Loucy (cell line): ENCODE measurements around the gene YIPF4.
A peak's percentile ranks its signal among the peaks of the same experiment; 100 is the strongest.
"Not testable (repeated sequence)": the region's sequence is repeated elsewhere in the genome, so short reads cannot be mapped to it uniquely, and the experiment has no call there.

ENCODE experiments used
- H2AFZ ChIP-seq: fragments of 200-600 bp; sonication (generic); 2 replicates; pipeline ENCODE4 v1.6.0; 2016; ENCODE audit warnings: antibody characterized with exemption, mild to moderate bottlenecking, low read length, moderate library complexity
- H3F3A ChIP-seq: fragments of 200-600 bp; 2 replicates; pipeline ENCODE4 v1.6.0; 2016; ENCODE audit warnings: antibody characterized with exemption, low read depth, mild to moderate bottlenecking
- H3K27me3 ChIP-seq: fragments of 200-600 bp; sonication (generic); 2 replicates; pipeline ENCODE4 v1.6.1; 2014; ENCODE audit warnings: low read length, mild to moderate bottlenecking; ENCODE audit not compliant: insufficient read depth, poor library complexity, severe bottlenecking
- H3K36me3 ChIP-seq: fragments of 200-600 bp; sonication (generic); 2 replicates; pipeline ENCODE4 v1.6.1; 2016; ENCODE audit warnings: low read length; ENCODE audit not compliant: insufficient read depth
- H3K4me1 ChIP-seq: fragments of 200-600 bp; sonication (generic); 2 replicates; pipeline ENCODE4 v1.5.1; 2014; ENCODE audit warnings: low read length, mild to moderate bottlenecking; ENCODE audit not compliant: insufficient read depth, poor library complexity, severe bottlenecking
- H3K4me2 ChIP-seq: fragments of 200-600 bp; sonication (generic); 2 replicates; pipeline ENCODE4 v1.6.0; 2014; ENCODE audit warnings: antibody characterized with exemption, low read length, low read depth, mild to moderate bottlenecking; ENCODE audit not compliant: poor library complexity, severe bottlenecking
- H3K4me3 ChIP-seq: fragments of 200-600 bp; sonication (generic); 2 replicates; pipeline ENCODE4 v1.5.1; 2014; ENCODE audit warnings: low read length, mild to moderate bottlenecking, mixed read lengths; ENCODE audit not compliant: poor library complexity, severe bottlenecking
- H3K79me2 ChIP-seq: fragments of 200-600 bp; sonication (generic); 2 replicates; pipeline ENCODE4 v1.6.1; 2014; ENCODE audit warnings: low read length; ENCODE audit not compliant: insufficient read depth
- H3K9ac ChIP-seq: fragments of 200-600 bp; sonication (generic); 2 replicates; pipeline ENCODE4 v1.6.0; 2014; ENCODE audit warnings: mild to moderate bottlenecking, low read depth, low read length, moderate library complexity; ENCODE audit not compliant: poor library complexity, severe bottlenecking
- H3K9me2 ChIP-seq: fragments of 200-600 bp; sonication (generic); replicated peaks from 2 replicates; pipeline ENCODE4 v1.6.1; 2016; ENCODE audit warnings: low read depth, low read length, mixed read lengths
- H3K9me3 ChIP-seq: fragments of 200-600 bp; sonication (generic); 2 replicates; pipeline ENCODE4 v1.6.1; 2014; ENCODE audit warnings: mild to moderate bottlenecking, antibody characterized with exemption, low read length, low read depth; ENCODE audit not compliant: insufficient read depth
- H4K20me1 ChIP-seq: fragments of 200-600 bp; sonication (generic); 2 replicates; pipeline ENCODE4 v1.6.0; 2014; ENCODE audit warnings: antibody characterized with exemption, low read length, mild to moderate bottlenecking; ENCODE audit not compliant: insufficient read depth, poor library complexity, severe bottlenecking
- EZH2phosphoT487 ChIP-seq: fragments of 200-600 bp; IDR thresholded peaks from 2 replicates; pipeline ENCODE4 v1.6.1; 2018; ENCODE audit warnings: antibody characterized with exemption, mild to moderate bottlenecking, moderate library complexity, borderline replicate concordance
- TF ChIP-seq, protein P1 (sequence below): fragments of 200-600 bp; sonication (generic); conservative IDR thresholded peaks from 2 replicates; pipeline ENCODE4 v1.5.1; 2014; ENCODE audit warnings: mild to moderate bottlenecking, antibody characterized with exemption, low read length

The YIPF4 gene

DNA sequence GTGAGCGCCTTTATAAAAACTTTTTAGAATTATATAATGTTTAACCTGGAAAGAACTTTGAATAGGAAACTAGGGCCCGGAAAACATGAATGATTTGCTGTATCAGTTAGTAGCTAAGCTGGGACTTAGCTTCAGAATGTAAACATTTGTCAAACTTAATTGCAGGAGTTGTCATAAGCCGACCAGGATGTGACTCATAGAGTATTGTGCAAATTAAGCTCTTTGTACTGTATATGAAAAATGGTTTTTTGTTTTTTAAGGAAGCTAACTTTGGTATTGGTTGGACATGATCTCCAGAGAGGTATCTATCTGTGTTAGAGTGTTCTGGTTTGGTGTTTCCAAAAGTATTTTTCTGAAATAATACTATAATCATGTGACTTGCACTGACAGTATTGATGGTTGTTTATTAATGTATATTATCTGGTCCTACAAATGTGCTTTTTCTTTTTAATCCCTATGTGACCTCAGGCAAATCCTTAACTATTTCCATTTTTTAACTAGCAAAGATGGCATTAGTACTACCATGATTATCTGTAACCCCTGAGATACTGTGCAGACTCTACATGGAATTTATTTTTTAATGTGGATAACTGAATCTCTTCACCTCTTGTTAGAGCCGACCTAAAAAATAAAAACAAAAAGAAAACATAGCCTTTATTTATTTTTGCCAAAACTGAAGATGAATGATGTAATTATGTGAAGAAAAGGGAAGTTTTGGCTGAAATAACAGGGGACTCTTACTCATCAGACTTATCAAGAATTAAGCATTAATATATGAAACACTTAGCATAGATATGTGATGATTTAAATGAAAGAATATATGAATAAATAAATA, 11.7 kb downstream of the YIPF4 start:
- TF ChIP-seq, protein P1, sequence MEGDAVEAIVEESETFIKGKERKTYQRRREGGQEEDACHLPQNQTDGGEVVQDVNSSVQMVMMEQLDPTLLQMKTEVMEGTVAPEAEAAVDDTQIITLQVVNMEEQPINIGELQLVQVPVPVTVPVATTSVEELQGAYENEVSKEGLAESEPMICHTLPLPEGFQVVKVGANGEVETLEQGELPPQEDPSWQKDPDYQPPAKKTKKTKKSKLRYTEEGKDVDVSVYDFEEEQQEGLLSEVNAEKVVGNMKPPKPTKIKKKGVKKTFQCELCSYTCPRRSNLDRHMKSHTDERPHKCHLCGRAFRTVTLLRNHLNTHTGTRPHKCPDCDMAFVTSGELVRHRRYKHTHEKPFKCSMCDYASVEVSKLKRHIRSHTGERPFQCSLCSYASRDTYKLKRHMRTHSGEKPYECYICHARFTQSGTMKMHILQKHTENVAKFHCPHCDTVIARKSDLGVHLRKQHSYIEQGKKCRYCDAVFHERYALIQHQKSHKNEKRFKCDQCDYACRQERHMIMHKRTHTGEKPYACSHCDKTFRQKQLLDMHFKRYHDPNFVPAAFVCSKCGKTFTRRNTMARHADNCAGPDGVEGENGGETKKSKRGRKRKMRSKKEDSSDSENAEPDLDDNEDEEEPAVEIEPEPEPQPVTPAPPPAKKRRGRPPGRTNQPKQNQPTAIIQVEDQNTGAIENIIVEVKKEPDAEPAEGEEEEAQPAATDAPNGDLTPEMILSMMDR, result no peak
- no peak for TF ChIP-seq EZH2phosphoT487
- Histone ChIP-seq H3K4me1 (peaks cover 4% of the 10 kb centered on the region), H3F3A (no peaks in the 10 kb centered on the region), H3K27me3 (no peaks in the 10 kb centered on the region), H3K4me3 (no peak overlapping the region), H3K9ac (no peak overlapping the region), H3K4me2 (peak overlapping the region; percentile 13), H2AFZ (no peak overlapping the region), H3K79me2 (peaks cover 25% of the 10 kb centered on the region), H3K9me3 (no peaks in the 10 kb centered on the region), H4K20me1 (peaks cover 18% of the 10 kb centered on the region), H3K36me3 (peaks cover 8% of the 10 kb centered on the region; the same call in 1 of the 2 replicates), H3K9me2 (no peaks in the 10 kb centered on the region)

DNA sequence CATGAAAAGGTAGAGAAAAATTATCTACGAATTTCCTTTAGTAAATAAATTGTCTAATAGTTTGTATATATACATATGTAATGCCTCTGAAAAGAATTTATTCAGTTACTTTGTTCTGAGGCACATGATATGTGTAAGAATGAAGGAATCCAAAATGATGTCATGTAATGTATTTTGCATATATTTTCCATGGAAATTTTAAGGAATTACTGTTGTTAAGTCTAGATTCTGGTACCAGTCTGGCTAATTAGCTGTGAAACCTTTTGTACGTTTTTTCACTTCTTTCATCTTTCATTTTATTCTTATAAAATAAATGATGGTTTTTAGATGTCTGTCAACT, 12.3 kb downstream of the YIPF4 start:
- H3K9ac ChIP-seq, result no peak overlapping the region
- H3K79me2 ChIP-seq, result peaks cover 25% of the 10 kb centered on the region
- H3K4me2 ChIP-seq, result no peak overlapping the region
- no peak for TF ChIP-seq EZH2phosphoT487
- TF ChIP-seq, protein P1, result no peak
- H3K9me3 ChIP-seq, result no peaks in the 10 kb centered on the region
- peaks cover 8% of the 10 kb centered on the region; the same call in 1 of the 2 replicates for H3K36me3 ChIP-seq
- no peak overlapping the region for H3K4me3 ChIP-seq
- no peaks in the 10 kb centered on the region for H3K9me2 ChIP-seq
- no peak overlapping the region for H2AFZ ChIP-seq
- peaks cover 4% of the 10 kb centered on the region for H3K4me1 ChIP-seq
- peaks cover 18% of the 10 kb centered on the region for H4K20me1 ChIP-seq
- H3F3A ChIP-seq, result no peaks in the 10 kb centered on the region
- no peaks in the 10 kb centered on the region for H3K27me3 ChIP-seq

DNA sequence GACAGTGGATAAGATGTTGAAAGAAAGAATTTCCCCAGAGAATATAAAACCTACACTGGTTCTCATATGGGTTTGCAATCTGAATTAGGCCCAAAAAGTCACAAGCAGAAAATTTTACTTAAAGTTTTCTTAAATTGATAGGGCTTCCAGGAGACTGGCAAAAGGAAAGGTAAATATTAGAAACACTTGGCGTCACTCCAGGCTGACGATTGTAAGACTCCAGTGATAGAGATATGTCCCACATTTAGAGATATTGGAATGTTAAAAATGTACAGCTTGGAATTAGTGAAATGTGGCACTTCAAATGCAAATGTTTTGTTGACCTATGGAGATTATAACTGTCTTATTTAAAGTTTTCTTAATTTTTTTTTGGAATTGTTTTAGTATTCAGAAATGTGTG, 14.0 kb downstream of the YIPF4 start:
- H3K9me2 ChIP-seq, result no peaks in the 10 kb centered on the region
- no peak overlapping the region for H3K9ac ChIP-seq
- no peak overlapping the region for H3K4me2 ChIP-seq
- peaks cover 4% of the 10 kb centered on the region for H3K4me1 ChIP-seq
- H3K4me3 ChIP-seq, result no peak overlapping the region
- no peaks in the 10 kb centered on the region for H3K9me3 ChIP-seq
- peaks cover 18% of the 10 kb centered on the region for H4K20me1 ChIP-seq
- no peak overlapping the region for H2AFZ ChIP-seq
- peaks cover 8% of the 10 kb centered on the region; the same call in 1 of the 2 replicates for H3K36me3 ChIP-seq
- no peaks in the 10 kb centered on the region for H3F3A ChIP-seq
- no peaks in the 10 kb centered on the region for H3K27me3 ChIP-seq
- peaks cover 17% of the 10 kb centered on the region for H3K79me2 ChIP-seq
- TF ChIP-seq, protein P1, result no peak
- TF ChIP-seq EZH2phosphoT487, result no peak

DNA sequence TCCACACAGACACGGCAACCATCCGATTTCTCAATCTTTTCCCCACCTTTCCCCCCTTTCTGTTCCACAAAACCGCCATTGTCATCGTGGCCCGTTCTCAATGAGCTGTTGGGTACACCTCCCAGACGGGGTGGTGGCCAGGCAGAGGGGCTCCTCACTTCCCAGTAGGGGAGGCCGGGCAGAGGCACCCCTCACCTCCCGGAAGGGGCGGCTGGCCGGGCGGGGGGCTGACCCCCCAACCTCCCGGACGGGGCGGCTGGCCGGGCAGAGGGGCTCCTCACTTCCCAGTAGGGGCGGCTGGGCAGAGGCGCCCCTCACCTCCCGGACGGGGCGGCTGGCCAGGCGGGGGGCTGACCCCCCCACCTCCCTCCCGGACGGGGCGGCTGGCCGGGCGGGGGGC, 15.8 kb downstream of the YIPF4 start:
- not testable (repeated sequence) for H3K36me3 ChIP-seq, H3K4me3 ChIP-seq, H3K9me3 ChIP-seq, H2AFZ ChIP-seq, H3K9me2 ChIP-seq, H3K79me2 ChIP-seq, H3K4me1 ChIP-seq, H3K27me3 ChIP-seq, H3F3A ChIP-seq, H3K9ac ChIP-seq, H3K4me2 ChIP-seq
- H4K20me1 ChIP-seq, result peaks cover 17% of the 10 kb centered on the region

DNA sequence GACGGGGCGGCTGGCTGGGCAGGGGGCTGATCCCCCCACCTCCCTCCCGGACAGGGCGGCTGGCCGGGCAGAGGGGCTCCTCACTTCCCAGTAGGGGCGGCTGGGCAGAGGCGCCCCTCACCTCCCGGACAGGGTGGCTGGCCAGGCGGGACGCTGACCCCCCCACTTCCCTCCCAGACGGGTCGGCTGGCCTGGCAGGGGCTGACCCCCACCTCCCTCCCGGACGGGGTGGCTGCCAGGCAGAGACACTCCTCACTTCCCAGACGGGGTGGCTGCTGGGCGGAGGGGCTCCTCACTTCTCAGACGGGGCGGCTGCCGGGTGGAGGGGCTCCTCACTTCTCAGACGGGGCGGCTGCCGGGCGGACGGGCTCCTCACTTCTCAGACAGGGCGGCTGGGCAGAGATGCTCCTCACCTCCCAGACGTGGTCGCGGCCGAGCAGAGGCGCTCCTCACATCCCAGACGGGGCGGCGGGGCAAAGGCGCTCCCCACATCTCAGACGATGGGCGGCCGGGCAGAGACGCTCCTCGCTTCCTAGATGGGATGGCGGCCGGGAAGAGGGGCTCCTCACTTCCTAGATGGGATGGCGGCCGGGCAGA, 16.4 kb downstream of the YIPF4 start:
- not testable (repeated sequence) for H2AFZ ChIP-seq, H3K4me2 ChIP-seq, H3K9ac ChIP-seq, H3K4me3 ChIP-seq, H3F3A ChIP-seq, H3K79me2 ChIP-seq, H3K4me1 ChIP-seq, H3K36me3 ChIP-seq, H3K27me3 ChIP-seq, H3K9me3 ChIP-seq, H3K9me2 ChIP-seq
- H4K20me1 ChIP-seq, result peaks cover 11% of the 10 kb centered on the region
